Sigmoid colon (tissue), 7 donors: Measurements from ENCODE around the gene HLA-DQA1. TPM values are rescaled to one million over a fixed set of nuclear protein-coding genes. Genes with fewer than 3 reads are reported as not detected.

Experiments
- DNase-seq: peaks from one replicate; pipeline ENCODE4 v3.0.0-alpha.2; 2019
- H3K27ac ChIP-seq, 4 donors: fragments of 200-600 bp; sonication (generic); one replicate each; pipeline ENCODE4 v1.5.1; 2016 to 2019; ENCODE audit warnings: mild to moderate bottlenecking in 1 of 4
- H3K27me3 ChIP-seq, 3 donors: fragments of 200-600 bp; sonication (generic); one replicate each; pipeline ENCODE4 v1.5.1; 2019; ENCODE audit warnings: mild to moderate bottlenecking in 1 of 3
- H3K36me3 ChIP-seq, 4 donors: fragments of 200-600 bp; sonication (generic); one replicate each; pipeline ENCODE4 v1.5.1; 2016 to 2019
- H3K4me1 ChIP-seq, 4 donors: fragments of 200-600 bp; sonication (generic); one replicate each; pipeline ENCODE4 v1.5.1; 2017 to 2019
- H3K4me3 ChIP-seq, 4 donors: fragments of 200-600 bp; sonication (generic); one replicate each; pipeline ENCODE4 v1.5.1; 2017 to 2019; ENCODE audit warnings: mild to moderate bottlenecking in 2 of 4, moderate library complexity in 1 of 4
- H3K9me3 ChIP-seq, 4 donors: fragments of 200-600 bp in 3 of 4; sonication (generic) in 3 of 4; one replicate each; pipeline versions ENCODE4 v1.5.1 to v1.6.1; 2013 to 2019
- CTCF ChIP-seq, 4 experiments: fragments of 450-650 bp in 3 of 4; fragments of 200-600 bp in 1 of 4; IDR thresholded peaks; one replicate each; pipeline ENCODE4 v1.5.1; 2016 to 2019; ENCODE audit warnings: antibody characterized with exemption in 4 of 4, mild to moderate bottlenecking in 3 of 4, moderate library complexity in 2 of 4
- EP300 ChIP-seq, 4 donors: sonication (generic); formaldehyde crosslinking; IDR thresholded peaks; one replicate each; pipeline ENCODE4 v1.6.1; 2017; ENCODE audit warnings: antibody characterized with exemption in 4 of 4
- POLR2A ChIP-seq, 2 donors: fragments of 450-650 bp; IDR thresholded peaks; one replicate each; pipeline ENCODE4 v1.6.1; 2016; ENCODE audit warnings: antibody characterized with exemption in 2 of 2, mild to moderate bottlenecking in 2 of 2, moderate library complexity in 2 of 2
- POLR2AphosphoS5 ChIP-seq, 4 donors: sonication (generic); formaldehyde crosslinking; IDR thresholded peaks; one replicate each; pipeline ENCODE4 v1.6.1; 2017; ENCODE audit warnings: antibody characterized with exemption in 4 of 4
- WGBS, 2 donors: extraction: QIAGEN DNeasy Blood & Tissue Kit; methylation state at CpG; one replicate each; pipeline ENCODE4 v1.1.7; 2013; 5-methylcytosine and 5-hydroxymethylcytosine counted together
- intact Hi-C: fragments of 100-400 bp; cut with DNase I; formaldehyde crosslinking; loops from one replicate; pipeline ENCODE4 v1.15.1; 2023
- polyA plus RNA-seq, 3 donors: library from polyadenylated mRNA; stranded (reverse); fragments of 200-250 nt; gene quantifications; one replicate each; pipeline ENCODE4 v1.2.3, GENCODE V29; 2013
- total RNA-seq, 4 donors: library from RNA; depleted of rRNA; stranded (reverse); fragments of >200 nt; gene quantifications; one replicate each; pipeline ENCODE4 v1.1.0, GENCODE V29; 2016
- donor health status: healthy with polysubstance abuse.
- donor health status: Bipolar disorder and iron deficiency.
- donor health status: healthy.

Gene HLA-DQA1
- total and polyA plus RNA-seq, 7 donors = 0.16 to 250 (median 9.5) TPM

- no peaks in the 10 kb centered on the region for H3K9me3 ChIP-seq
- no peak overlapping the region for H3K4me3 ChIP-seq
- peaks cover 0 to 12% (median 7%) of the 10 kb centered on the region in 3 donors for H3K27me3 ChIP-seq
- TF ChIP-seq CTCF (IDR thresholded peaks at IDR 0.05) = peak in 1 of 4 experiments; percentile 13
- no peak for TF ChIP-seq POLR2AphosphoS5 (IDR thresholded peaks at IDR 0.05)
- TF ChIP-seq POLR2A (IDR thresholded peaks at IDR 0.05) = no peak
- no peak for TF ChIP-seq EP300 (IDR thresholded peaks at IDR 0.05)
- DNase-seq = no peak
- intact Hi-C loops = no loop called here
- no peaks in the 10 kb centered on the region for H3K36me3 ChIP-seq
- H3K4me1 ChIP-seq = no peaks in the 10 kb centered on the region
- no peak overlapping the region for H3K27ac ChIP-seq
- 0 to 2% methylated on average over 1 of the region's 1 CpG for WGBS, 2 donors
Measured at GRCh38 chr6:32692019-32692418, 54.8 kb downstream of the HLA-DQA1 start.

Other genes starting within 250 kb of the HLA-DQA1 start
- gene BTNL2, start 230.2 kb upstream of the HLA-DQA1 start, total RNA-seq = not detected
- not detected for gene BTNL2, start 230.2 kb upstream of the HLA-DQA1 start, polyA plus RNA-seq
- gene HLA-DRA, start 197.5 kb upstream of the HLA-DQA1 start, total RNA-seq = 100 to 1,000 TPM; 101 to 151 (median 113) TPM
- 1,000 to 10,000 TPM in 1 of 3 donors, 100 to 1,000 TPM in 2; 137 to 1,090 (median 722) TPM for gene HLA-DRA, start 197.5 kb upstream of the HLA-DQA1 start, polyA plus RNA-seq
- 10 to 100 TPM in 1 of 4 donors, 1 to 10 TPM in 2, under 1 TPM in 1; 0.71 to 20.8 (median 1.6) TPM for gene HLA-DRB5, start 107.1 kb upstream of the HLA-DQA1 start, total RNA-seq
- gene HLA-DRB5, start 107.1 kb upstream of the HLA-DQA1 start, polyA plus RNA-seq = 10 to 100 TPM in 1 of 3 donors, 1 to 10 TPM in 1, not detected in 1; 2.1 to 13.6 TPM
- gene HLA-DRB1, start 47.6 kb upstream of the HLA-DQA1 start, total RNA-seq = 10 to 100 TPM; 23.5 to 44.6 (median 27.7) TPM
- 100 to 1,000 TPM in 2 of 3 donors, 10 to 100 TPM in 1; 25.8 to 414 (median 158) TPM for gene HLA-DRB1, start 47.6 kb upstream of the HLA-DQA1 start, polyA plus RNA-seq
- 1 to 10 TPM in 2 of 4 donors, under 1 TPM in 2; under 0.01 to 3.5 (median 1.7) TPM for gene HLA-DQB1, start 29.3 kb downstream of the HLA-DQA1 start, total RNA-seq
- gene HLA-DQB1, start 29.3 kb downstream of the HLA-DQA1 start, polyA plus RNA-seq = 100 to 1,000 TPM in 1 of 3 donors, 10 to 100 TPM in 2; 36.6 to 182 (median 77.9) TPM
- gene HLA-DQA2, start 104.0 kb downstream of the HLA-DQA1 start, total RNA-seq = 1 to 10 TPM in 2 of 4 donors, under 1 TPM in 1, not detected in 1; 0.36 to 1.7 (median 1.2) TPM
- under 1 TPM in 1 of 3 donors, not detected in 2; 0.17 TPM for gene HLA-DQA2, start 104.0 kb downstream of the HLA-DQA1 start, polyA plus RNA-seq
- gene HLA-DQB2, start 126.1 kb downstream of the HLA-DQA1 start, total RNA-seq = 1 to 10 TPM in 1 of 4 donors, under 1 TPM in 2, not detected in 1; 0.41 to 1.1 (median 0.49) TPM
- under 1 TPM in 2 of 3 donors, not detected in 1; 0.69 to 0.87 TPM for gene HLA-DQB2, start 126.1 kb downstream of the HLA-DQA1 start, polyA plus RNA-seq
- gene HLA-DOB, start 179.6 kb downstream of the HLA-DQA1 start, total RNA-seq = 1 to 10 TPM in 1 of 4 donors, under 1 TPM in 1, not detected in 2; 0.68 to 1.8 TPM
- 10 to 100 TPM in 1 of 3 donors, 1 to 10 TPM in 2; 1.2 to 31.8 (median 1.6) TPM for gene HLA-DOB, start 179.6 kb downstream of the HLA-DQA1 start, polyA plus RNA-seq
- gene TAP2, start 201.3 kb downstream of the HLA-DQA1 start, total RNA-seq = 1 to 10 TPM; 5.9 to 9.2 (median 7.2) TPM
- 10 to 100 TPM in 1 of 3 donors, 1 to 10 TPM in 2; 2.4 to 54.5 (median 3.0) TPM for gene TAP2, start 201.3 kb downstream of the HLA-DQA1 start, polyA plus RNA-seq
- gene PSMB8, start 206.6 kb downstream of the HLA-DQA1 start, total RNA-seq = 10 to 100 TPM; 34.3 to 45.7 (median 40.7) TPM
- gene PSMB8, start 206.6 kb downstream of the HLA-DQA1 start, polyA plus RNA-seq = 100 to 1,000 TPM; 199 to 305 (median 286) TPM
- gene TAP1, start 216.3 kb downstream of the HLA-DQA1 start, total RNA-seq = 10 to 100 TPM; 22.5 to 35.0 (median 24.6) TPM
- 100 to 1,000 TPM in 1 of 3 donors, 10 to 100 TPM in 2; 11.4 to 211 (median 19.2) TPM for gene TAP1, start 216.3 kb downstream of the HLA-DQA1 start, polyA plus RNA-seq
- 10 to 100 TPM; 10.2 to 23.2 (median 13.8) TPM for gene PSMB9, start 216.8 kb downstream of the HLA-DQA1 start, total RNA-seq
- 100 to 1,000 TPM in 2 of 3 donors, 10 to 100 TPM in 1; 81.1 to 233 (median 129) TPM for gene PSMB9, start 216.8 kb downstream of the HLA-DQA1 start, polyA plus RNA-seq